ENCODE results near the gene MMP28. TPM values are rescaled to one million over a fixed set of nuclear protein-coding genes. Genes with fewer than 3 reads are reported as not detected.

The MMP28 gene
- total RNA-seq, 1 experiment from 2014 or later, result 2.8 TPM

- H3K9me3 ChIP-seq (ENCODE audit: insufficient read depth, low read depth), result no peaks in the 10 kb centered on the region
- peaks cover 3% of the 10 kb centered on the region; the same call in 1 of the 2 replicates for H4K20me1 ChIP-seq (ENCODE audit: insufficient read depth)
- no peak overlapping the region for H3K4me2 ChIP-seq
- no peak overlapping the region for H2AFZ ChIP-seq
- DNase-seq, result no peak
- H3K4me1 ChIP-seq (replicated peaks; ENCODE audit: insufficient read depth), result no peaks in the 10 kb centered on the region
- no TSS peak for BruUV-seq (replicated peaks)
- ChIA-PET CTCF (no interaction called here), POLR2A (ENCODE audit: unreplicated experiment) (no interaction called here)
- H3K27ac ChIP-seq, result no peak overlapping the region
- H3K27me3 ChIP-seq (ENCODE audit: insufficient read depth, low read depth), result peaks cover 67% of the 10 kb centered on the region
- H3F3A ChIP-seq (ENCODE audit: insufficient read depth, low read depth), result no peaks in the 10 kb centered on the region
- intact Hi-C loops (cut with micrococcal nuclease; ENCODE audit: unreplicated experiment), result loop anchor here (5.0 to 10.0 kb wide), 4 partner anchors 188 to 610 kb away; partner anchors contain the start of gene SLFN12L
- H3K79me2 ChIP-seq (ENCODE audit: low read depth), result no peaks in the 10 kb centered on the region
- TF ChIP-seq CTCF (conservative IDR thresholded peaks at IDR 0.05) (no peak), EZH2 (IDR thresholded peaks at IDR 0.05; ENCODE audit: low read depth) (no peak)
- no peaks in the 10 kb centered on the region for H3K9me2 ChIP-seq (ENCODE audit: insufficient read depth)
- H3K36me3 ChIP-seq (ENCODE audit: low read depth), result no peaks in the 10 kb centered on the region
- no peak overlapping the region for H3K4me3 ChIP-seq
These were observed 50.2 kb downstream of the MMP28 start for GRCh38 chr17:35745246-35745645.

GRCh38 chr17:35744830-35745229, 50.6 kb downstream of the MMP28 start:
- Histone ChIP-seq H3K9me2 (ENCODE audit: insufficient read depth) (no peaks in the 10 kb centered on the region), H3K9me3 (ENCODE audit: insufficient read depth, low read depth) (no peaks in the 10 kb centered on the region), H3K36me3 (ENCODE audit: low read depth) (no peaks in the 10 kb centered on the region), H3K4me1 (replicated peaks; ENCODE audit: insufficient read depth) (no peaks in the 10 kb centered on the region), H3K27ac (no peak overlapping the region), H2AFZ (no peak overlapping the region), H3K79me2 (ENCODE audit: low read depth) (no peaks in the 10 kb centered on the region), H3F3A (ENCODE audit: insufficient read depth, low read depth) (no peaks in the 10 kb centered on the region), H3K4me2 (no peak overlapping the region), H3K27me3 (ENCODE audit: insufficient read depth, low read depth) (peaks cover 71% of the 10 kb centered on the region), H3K4me3 (no peak overlapping the region), H4K20me1 (ENCODE audit: insufficient read depth) (peaks cover 3% of the 10 kb centered on the region; the same call in 1 of the 2 replicates)
- POLR2A ChIA-PET (ENCODE audit: unreplicated experiment), result no interaction called here
- CTCF ChIA-PET, result no interaction called here
- no TSS peak for BruUV-seq (replicated peaks)
- TF ChIP-seq EZH2 (IDR thresholded peaks at IDR 0.05; ENCODE audit: low read depth) (no peak), CTCF (conservative IDR thresholded peaks at IDR 0.05) (no peak)
- intact Hi-C loops (cut with micrococcal nuclease; ENCODE audit: unreplicated experiment), result loop anchor here (5.0 to 10.0 kb wide), 4 partner anchors 188 to 610 kb away; partner anchors contain the start of gene SLFN12L
- DNase-seq, result no peak

- Histone ChIP-seq H3F3A (ENCODE audit: insufficient read depth, low read depth) (no peaks in the 10 kb centered on the region), H4K20me1 (ENCODE audit: insufficient read depth) (peaks cover 3% of the 10 kb centered on the region; the same call in 1 of the 2 replicates), H3K27me3 (ENCODE audit: insufficient read depth, low read depth) (peaks cover 82% of the 10 kb centered on the region), H3K36me3 (ENCODE audit: low read depth) (no peaks in the 10 kb centered on the region), H3K4me3 (no peak overlapping the region), H3K4me2 (no peak overlapping the region), H3K9me3 (ENCODE audit: insufficient read depth, low read depth) (no peaks in the 10 kb centered on the region), H2AFZ (no peak overlapping the region), H3K27ac (no peak overlapping the region), H3K79me2 (ENCODE audit: low read depth) (no peaks in the 10 kb centered on the region), H3K4me1 (replicated peaks; ENCODE audit: insufficient read depth) (no peaks in the 10 kb centered on the region), H3K9me2 (ENCODE audit: insufficient read depth) (no peaks in the 10 kb centered on the region)
- TF ChIP-seq CTCF (conservative IDR thresholded peaks at IDR 0.05) (no peak), EZH2 (IDR thresholded peaks at IDR 0.05; ENCODE audit: low read depth) (no peak)
- POLR2A ChIA-PET (ENCODE audit: unreplicated experiment), result no interaction called here
- CTCF ChIA-PET, result no interaction called here
- BruUV-seq (replicated peaks), result no TSS peak
- intact Hi-C loops (cut with micrococcal nuclease; ENCODE audit: unreplicated experiment), result loop anchor here (10.0 kb wide), 1 partner anchor 609 kb away; no protein-coding TSS in a partner anchor
- DNase-seq, result peak; percentile 26 to 48
These were observed 51.7 kb downstream of the MMP28 start for GRCh38 chr17:35743626-35744328.
